IMR-90 (cell line): ENCODE results near the gene MAPK1.

Experiments
- RAD21 ChIP-seq: IDR thresholded peaks from 2 replicates; pipeline ENCODE4 v1.6.1; 2012; ENCODE audit warnings: low read length, improper control_type of control experiment
- SMC3 ChIP-seq: fragments of 150-350 bp; IDR thresholded peaks from 2 replicates; pipeline ENCODE4 v1.6.1; 2016; ENCODE audit warnings: low read depth, mild to moderate bottlenecking, antibody characterized with exemption, low read length, moderate library complexity
- TF ChIP-seq, protein P1 (sequence below): conservative IDR thresholded peaks from 2 replicates; pipeline ENCODE4 v1.5.1; 2012; ENCODE audit warnings: mild to moderate bottlenecking, low read depth, low read length, improper control_type of control experiment

DNA sequence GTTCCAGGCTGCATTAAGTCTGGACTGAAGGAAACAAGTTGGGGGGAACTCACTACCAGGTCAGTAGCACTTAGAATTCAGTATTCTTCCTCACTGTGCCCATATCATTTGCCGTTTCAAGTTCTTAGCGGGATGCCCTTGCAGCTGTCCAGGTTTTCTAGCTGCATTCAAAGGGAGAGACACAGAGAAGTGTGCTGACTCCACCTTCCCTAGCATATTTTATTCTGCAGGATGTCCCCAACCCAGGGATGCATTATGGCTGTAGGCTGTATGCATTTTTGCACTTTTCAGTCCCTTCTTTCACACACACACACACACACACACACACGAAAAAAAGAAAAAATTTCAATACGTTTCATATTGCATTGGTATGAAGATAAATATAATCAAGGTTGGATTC, 35.8 kb upstream of the MAPK1 start:
- TF ChIP-seq, protein P1, sequence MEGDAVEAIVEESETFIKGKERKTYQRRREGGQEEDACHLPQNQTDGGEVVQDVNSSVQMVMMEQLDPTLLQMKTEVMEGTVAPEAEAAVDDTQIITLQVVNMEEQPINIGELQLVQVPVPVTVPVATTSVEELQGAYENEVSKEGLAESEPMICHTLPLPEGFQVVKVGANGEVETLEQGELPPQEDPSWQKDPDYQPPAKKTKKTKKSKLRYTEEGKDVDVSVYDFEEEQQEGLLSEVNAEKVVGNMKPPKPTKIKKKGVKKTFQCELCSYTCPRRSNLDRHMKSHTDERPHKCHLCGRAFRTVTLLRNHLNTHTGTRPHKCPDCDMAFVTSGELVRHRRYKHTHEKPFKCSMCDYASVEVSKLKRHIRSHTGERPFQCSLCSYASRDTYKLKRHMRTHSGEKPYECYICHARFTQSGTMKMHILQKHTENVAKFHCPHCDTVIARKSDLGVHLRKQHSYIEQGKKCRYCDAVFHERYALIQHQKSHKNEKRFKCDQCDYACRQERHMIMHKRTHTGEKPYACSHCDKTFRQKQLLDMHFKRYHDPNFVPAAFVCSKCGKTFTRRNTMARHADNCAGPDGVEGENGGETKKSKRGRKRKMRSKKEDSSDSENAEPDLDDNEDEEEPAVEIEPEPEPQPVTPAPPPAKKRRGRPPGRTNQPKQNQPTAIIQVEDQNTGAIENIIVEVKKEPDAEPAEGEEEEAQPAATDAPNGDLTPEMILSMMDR: no peak
- TF ChIP-seq SMC3: no peak
- TF ChIP-seq RAD21: no peak
